ENCODE measurements around the gene EIF3L.

DNA sequence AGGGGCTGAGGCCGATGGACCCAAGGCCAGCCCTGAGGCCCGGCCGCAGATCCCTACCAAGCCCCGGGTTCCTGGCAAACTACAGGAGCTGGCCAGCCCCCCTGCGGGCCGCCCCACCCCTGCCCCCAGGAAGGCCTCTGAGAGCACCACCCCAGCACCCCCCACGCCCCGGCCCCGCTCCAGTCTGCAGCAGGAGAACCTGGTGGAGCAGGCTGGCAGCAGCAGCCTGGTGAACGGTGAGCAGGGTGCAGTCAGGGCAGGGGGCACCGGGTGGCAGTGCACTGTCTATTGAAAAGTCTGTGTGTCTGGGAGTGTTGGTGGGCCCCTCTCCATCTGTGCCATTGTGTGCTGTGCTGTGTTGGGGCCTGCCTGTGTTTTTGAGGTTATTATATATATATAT is 73.0 kb downstream of the EIF3L start:
- TF ChIP-seq, protein P1, sequence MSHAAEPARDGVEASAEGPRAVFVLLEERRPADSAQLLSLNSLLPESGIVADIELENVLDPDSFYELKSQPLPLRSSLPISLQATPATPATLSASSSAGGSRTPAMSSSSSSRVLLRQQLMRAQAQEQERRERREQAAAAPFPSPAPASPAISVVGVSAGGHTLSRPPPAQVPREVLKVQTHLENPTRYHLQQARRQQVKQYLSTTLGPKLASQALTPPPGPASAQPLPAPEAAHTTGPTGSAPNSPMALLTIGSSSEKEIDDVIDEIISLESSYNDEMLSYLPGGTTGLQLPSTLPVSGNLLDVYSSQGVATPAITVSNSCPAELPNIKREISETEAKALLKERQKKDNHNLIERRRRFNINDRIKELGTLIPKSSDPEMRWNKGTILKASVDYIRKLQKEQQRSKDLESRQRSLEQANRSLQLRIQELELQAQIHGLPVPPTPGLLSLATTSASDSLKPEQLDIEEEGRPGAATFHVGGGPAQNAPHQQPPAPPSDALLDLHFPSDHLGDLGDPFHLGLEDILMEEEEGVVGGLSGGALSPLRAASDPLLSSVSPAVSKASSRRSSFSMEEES (CRISPR knock-in tag; IDR thresholded peaks at IDR 0.05) = no peak
- TF ChIP-seq EZH2 (IDR thresholded peaks at IDR 0.05; ENCODE audit: borderline replicate concordance, low read depth, low read length) (no peak), RNF2 (IDR thresholded peaks at IDR 0.05) (no peak), SREBF2 (CRISPR knock-in tag; IDR thresholded peaks at IDR 0.05) (no peak), CHD1 (IDR thresholded peaks at IDR 0.05; ENCODE audit: low read length) (no peak), SIX5 (IDR thresholded peaks at IDR 0.05; ENCODE audit: borderline replicate concordance in 1 of 2, insufficient read depth in 1 of 2, low read depth in 1 of 2, low read length in 2 of 2) (no peak), ZNF184 (CRISPR knock-in tag; IDR thresholded peaks at IDR 0.05) (no peak), PYGO2 (tag; IDR thresholded peaks at IDR 0.05) (no peak)
- TF ChIP-seq, protein P2, sequence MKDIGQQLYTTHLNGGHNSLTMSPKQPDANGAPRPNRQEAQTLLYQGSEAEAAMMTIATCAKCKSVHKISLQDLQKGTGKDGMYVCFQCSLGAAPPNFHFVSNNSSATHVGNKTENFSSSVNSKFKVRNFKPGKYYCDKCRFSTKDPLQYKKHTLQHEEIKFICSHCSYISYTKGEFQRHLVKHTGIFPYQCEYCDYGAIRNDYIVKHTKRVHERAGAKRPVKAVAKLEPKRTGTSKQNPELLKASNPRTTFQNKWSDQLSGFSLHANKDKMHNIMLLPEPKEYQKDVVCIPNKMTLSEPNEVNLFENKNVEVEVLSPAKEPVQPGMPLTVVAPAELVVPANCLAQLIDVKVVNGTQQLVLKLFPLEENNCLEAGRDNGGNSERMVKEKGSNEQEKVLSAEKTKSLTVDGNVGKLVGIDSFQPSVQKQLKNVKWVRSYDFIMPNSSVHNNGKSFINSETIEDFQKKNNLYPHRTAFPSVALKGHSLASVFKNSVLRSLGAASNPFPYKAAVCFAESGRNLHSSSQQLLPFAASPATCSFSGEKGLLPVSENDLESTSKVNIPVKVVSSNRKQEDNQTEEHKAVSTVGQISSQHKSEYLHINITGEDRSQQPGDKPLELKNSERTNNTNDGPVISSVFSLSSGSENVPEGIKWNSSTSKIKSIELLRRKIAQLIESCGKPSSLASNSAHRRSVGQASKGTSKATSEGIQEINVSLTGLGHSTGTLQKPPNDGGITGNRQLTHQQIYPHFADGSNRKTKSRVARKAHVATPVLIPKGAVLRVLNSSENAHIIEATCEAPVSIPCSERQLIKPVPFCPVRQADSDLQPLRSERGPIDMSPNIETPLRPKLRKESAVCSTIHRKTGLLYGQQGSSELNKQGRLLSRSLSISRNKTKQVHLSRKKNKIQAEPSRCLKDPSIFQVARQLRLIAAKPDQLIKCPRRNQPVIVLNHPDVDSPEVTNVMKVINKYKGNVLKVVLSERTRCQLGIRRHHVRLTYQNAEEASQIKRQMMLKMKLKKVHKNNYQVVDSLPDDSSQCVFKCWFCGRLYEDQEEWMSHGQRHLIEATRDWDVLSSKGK (CRISPR knock-in tag; IDR thresholded peaks at IDR 0.05) = no peak
- TF ChIP-seq, protein P3, sequence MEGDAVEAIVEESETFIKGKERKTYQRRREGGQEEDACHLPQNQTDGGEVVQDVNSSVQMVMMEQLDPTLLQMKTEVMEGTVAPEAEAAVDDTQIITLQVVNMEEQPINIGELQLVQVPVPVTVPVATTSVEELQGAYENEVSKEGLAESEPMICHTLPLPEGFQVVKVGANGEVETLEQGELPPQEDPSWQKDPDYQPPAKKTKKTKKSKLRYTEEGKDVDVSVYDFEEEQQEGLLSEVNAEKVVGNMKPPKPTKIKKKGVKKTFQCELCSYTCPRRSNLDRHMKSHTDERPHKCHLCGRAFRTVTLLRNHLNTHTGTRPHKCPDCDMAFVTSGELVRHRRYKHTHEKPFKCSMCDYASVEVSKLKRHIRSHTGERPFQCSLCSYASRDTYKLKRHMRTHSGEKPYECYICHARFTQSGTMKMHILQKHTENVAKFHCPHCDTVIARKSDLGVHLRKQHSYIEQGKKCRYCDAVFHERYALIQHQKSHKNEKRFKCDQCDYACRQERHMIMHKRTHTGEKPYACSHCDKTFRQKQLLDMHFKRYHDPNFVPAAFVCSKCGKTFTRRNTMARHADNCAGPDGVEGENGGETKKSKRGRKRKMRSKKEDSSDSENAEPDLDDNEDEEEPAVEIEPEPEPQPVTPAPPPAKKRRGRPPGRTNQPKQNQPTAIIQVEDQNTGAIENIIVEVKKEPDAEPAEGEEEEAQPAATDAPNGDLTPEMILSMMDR (IDR thresholded peaks at IDR 0.05 in 2 of 3, conservative IDR thresholded peaks at IDR 0.05 in 1 of 3; ENCODE audit: insufficient read depth in 2 of 3, low read depth in 1 of 3, low read length in 3 of 3) = no peak
- TF ChIP-seq, protein P4, sequence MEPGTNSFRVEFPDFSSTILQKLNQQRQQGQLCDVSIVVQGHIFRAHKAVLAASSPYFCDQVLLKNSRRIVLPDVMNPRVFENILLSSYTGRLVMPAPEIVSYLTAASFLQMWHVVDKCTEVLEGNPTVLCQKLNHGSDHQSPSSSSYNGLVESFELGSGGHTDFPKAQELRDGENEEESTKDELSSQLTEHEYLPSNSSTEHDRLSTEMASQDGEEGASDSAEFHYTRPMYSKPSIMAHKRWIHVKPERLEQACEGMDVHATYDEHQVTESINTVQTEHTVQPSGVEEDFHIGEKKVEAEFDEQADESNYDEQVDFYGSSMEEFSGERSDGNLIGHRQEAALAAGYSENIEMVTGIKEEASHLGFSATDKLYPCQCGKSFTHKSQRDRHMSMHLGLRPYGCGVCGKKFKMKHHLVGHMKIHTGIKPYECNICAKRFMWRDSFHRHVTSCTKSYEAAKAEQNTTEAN (CRISPR knock-in tag; IDR thresholded peaks at IDR 0.05) = no peak
- TF ChIP-seq, protein P5, sequence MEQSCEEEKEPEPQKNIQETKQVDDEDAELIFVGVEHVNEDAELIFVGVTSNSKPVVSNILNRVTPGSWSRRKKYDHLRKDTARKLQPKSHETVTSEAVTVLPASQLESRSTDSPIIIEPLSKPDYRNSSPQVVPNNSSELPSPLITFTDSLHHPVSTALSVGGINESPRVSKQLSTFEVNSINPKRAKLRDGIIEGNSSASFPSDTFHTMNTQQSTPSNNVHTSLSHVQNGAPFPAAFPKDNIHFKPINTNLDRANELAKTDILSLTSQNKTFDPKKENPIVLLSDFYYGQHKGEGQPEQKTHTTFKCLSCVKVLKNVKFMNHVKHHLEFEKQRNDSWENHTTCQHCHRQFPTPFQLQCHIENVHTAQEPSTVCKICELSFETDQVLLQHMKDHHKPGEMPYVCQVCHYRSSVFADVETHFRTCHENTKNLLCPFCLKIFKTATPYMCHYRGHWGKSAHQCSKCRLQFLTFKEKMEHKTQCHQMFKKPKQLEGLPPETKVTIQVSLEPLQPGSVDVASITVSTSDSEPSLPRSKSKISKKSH (CRISPR knock-in tag; IDR thresholded peaks at IDR 0.05) = no peak
- TF ChIP-seq, protein P6, sequence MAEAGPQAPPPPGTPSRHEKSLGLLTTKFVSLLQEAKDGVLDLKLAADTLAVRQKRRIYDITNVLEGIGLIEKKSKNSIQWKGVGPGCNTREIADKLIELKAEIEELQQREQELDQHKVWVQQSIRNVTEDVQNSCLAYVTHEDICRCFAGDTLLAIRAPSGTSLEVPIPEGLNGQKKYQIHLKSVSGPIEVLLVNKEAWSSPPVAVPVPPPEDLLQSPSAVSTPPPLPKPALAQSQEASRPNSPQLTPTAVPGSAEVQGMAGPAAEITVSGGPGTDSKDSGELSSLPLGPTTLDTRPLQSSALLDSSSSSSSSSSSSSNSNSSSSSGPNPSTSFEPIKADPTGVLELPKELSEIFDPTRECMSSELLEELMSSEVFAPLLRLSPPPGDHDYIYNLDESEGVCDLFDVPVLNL (CRISPR knock-in tag; IDR thresholded peaks at IDR 0.05; ENCODE audit: low read depth) = no peak
- TF ChIP-seq, protein P7, sequence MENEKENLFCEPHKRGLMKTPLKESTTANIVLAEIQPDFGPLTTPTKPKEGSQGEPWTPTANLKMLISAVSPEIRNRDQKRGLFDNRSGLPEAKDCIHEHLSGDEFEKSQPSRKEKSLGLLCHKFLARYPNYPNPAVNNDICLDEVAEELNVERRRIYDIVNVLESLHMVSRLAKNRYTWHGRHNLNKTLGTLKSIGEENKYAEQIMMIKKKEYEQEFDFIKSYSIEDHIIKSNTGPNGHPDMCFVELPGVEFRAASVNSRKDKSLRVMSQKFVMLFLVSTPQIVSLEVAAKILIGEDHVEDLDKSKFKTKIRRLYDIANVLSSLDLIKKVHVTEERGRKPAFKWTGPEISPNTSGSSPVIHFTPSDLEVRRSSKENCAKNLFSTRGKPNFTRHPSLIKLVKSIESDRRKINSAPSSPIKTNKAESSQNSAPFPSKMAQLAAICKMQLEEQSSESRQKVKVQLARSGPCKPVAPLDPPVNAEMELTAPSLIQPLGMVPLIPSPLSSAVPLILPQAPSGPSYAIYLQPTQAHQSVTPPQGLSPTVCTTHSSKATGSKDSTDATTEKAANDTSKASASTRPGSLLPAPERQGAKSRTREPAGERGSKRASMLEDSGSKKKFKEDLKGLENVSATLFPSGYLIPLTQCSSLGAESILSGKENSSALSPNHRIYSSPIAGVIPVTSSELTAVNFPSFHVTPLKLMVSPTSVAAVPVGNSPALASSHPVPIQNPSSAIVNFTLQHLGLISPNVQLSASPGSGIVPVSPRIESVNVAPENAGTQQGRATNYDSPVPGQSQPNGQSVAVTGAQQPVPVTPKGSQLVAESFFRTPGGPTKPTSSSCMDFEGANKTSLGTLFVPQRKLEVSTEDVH (IDR thresholded peaks at IDR 0.05; ENCODE audit: low read depth, partially characterized antibody) = no peak

Measured in K562 (cell line).